ENCODE data around the gene RDM1.
"Not testable (repeated sequence)": the region's sequence is repeated elsewhere in the genome, so short reads cannot be mapped to it uniquely, and the experiment has no call there.

Gene RDM1

DNA sequence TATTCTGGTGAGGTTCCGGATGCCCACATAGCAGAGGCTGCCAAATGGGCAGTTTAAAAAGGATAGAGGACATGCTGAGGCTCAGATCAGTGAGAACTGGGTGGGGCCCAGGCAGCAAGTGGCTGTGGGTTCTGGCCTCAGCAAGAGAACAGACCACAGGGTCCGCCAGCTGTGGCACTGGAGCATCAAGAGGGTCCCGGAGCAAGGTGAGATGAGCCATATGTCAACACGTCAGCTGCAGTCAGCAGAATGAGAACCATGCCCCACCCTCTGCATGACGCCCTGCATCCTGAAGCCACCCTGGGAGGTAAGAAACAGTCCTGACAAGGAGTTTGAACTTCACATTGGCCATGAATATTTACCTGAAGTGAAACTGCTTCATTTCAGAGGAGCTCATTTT lies 30.3 kb downstream of the RDM1 start:
- no peak for DNase-seq (ENCODE audit: low read depth in 2 of 2)

- DNase-seq (ENCODE audit: low read depth in 2 of 2): no peak
Observed at GRCh38 chr17:35898283-35899070, 32.1 kb downstream of the RDM1 start.

DNA sequence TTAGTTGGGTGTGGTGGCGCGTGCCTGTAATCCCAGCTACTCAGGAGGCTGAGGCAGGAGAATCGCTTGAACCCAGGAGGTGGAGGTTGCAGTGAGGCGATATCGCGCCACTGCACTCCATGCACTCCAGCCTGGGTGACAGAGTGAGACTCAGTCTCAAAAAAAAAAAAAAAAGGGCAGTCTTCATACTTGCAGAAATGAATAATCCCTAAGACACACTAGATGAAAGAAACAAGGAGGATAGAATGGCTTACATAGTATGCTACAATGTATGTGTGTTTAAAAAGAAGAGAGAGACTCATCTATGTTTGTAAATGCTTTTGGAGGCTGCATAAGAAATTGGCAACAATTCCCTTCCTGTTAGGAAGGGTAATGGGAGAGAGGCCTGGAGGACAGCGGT lies 32.8 kb downstream of the RDM1 start:
- not testable (repeated sequence) for DNase-seq (ENCODE audit: low read depth in 2 of 2)

DNA sequence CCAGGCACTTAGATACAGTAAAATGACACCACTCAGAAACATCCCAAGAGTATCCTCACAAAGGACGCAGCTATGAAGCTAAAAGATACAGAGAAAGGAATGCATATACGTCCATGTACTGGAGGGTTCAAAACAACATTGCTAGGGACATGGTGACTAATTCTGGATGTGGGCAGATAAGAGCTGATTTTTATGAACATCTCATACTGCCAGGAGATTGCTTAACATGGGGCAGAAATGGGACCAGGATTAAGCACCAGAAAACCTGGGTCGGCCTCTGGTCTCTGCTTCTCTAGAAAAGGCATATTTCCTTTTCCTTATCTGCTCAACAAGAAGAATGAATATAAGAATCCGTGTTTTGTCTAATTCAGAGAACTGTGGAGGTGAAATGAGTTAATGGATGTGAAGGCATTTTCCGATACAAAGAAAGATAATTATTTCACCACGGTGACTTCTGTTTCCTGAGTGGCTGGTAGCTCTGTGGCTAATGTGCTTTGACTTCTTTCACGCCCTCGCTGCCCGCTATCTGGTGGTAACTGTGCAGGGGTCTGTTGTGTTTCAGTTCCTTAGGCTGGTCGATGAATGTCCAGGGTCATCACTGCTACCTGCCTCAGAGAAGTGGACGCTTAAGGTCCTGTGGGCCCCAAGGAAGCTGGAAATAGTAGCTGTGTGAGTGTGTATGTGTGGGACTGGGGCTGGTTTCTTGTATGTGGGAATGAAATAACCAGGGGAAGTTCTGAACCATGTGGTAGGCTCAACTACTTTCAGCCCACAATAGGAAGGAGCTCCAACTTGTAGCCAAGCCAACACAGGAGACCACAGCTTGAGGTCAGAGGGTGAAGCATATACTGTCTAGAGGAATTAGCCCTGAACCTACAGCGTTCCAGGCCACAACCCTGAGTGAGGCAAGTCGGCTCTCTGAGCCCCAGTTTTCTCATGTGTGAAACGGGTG lies 34.7 kb downstream of the RDM1 start:
- no peak for DNase-seq (ENCODE audit: low read depth in 2 of 2)

DNA sequence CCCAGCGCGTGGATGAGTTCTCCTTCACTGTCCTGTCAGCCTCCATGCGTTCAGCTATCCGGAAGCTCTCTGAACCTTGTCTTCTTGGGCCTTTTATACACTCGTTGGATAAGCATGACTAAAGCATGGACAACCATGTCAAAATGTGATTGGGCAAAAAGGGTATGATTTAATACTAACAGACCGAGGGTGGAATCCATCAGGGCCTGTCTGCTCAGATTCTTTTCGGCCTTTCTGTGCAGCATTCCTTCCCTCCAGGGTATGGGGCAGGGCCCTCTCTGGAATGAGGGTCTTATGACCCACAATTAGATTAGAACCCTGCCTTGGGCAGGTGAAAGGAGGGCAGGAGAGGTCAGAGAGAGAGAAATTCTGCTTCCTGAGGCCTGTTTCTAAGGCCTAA lies 36.4 kb downstream of the RDM1 start:
- DNase-seq (ENCODE audit: low read depth in 2 of 2): no peak

DNA sequence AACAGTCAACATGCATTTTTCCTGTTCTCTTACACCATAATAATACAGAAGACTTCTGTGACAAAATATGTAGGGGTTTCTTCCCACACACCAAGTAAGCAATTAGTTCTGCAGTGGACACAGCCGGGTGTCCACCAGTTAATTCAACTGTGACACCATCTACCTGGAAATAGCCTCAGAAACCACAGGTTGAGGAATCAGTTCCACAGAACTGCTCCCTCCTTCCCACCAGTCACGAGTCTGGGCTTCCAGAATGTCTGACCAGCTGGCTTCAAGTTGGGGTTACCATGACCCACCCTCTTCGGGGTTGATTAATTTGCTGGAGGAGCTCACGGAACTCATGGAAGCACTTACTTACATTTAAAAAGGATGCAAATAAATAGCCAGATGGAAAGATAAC lies 36.8 kb downstream of the RDM1 start:
- DNase-seq (ENCODE audit: low read depth in 2 of 2): no peak

DNA sequence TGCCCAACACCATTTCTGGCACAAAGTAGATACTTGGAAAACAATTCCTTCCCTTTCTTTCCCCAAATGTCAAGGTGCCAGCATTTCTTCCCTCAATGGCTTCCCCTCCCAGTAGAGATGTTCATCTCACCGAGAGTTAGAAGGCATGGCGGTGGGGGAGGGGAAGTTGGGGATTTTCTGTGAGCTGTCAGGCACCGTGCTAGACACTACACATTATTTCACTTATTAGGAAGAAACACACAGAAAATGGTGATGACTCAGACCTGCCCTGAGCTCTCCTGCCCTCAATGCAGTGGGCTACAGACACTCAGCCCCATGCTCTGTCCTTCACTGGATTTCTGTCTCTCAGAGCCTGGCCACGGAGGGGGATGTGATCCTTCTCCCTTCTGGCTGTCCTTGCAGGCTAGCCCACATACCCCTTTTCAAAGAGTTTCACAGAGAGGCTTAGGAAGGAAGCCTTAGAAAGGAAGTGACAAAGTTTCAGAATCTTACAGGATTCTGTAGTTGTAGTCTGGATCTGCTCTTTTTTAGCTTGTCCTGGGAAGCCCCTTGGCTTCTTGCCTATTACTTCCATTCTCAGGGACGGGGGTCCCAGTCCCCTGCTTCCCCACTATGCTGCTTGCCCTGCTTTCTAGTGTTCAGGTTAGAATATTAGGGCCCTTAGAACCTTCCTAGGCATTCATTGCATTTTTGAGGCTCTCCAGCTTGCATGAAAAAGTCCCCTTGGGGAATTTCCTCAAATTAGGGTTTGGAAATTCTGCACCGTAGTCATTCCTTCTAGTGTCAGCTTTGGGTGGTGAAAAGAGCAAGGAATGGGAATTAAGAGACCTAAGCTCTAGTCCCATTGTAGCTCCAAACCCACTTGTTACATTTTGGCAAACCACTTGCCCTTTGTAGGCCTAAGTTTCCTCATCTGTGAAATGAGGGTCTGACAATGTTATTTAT lies 38.2 kb downstream of the RDM1 start:
- peak; percentile 39 to 49 for DNase-seq (ENCODE audit: low read depth in 2 of 2)

- DNase-seq (ENCODE audit: low read depth in 2 of 2): no peak
Observed at GRCh38 chr17:35891269-35891668, 39.3 kb downstream of the RDM1 start.

DNA sequence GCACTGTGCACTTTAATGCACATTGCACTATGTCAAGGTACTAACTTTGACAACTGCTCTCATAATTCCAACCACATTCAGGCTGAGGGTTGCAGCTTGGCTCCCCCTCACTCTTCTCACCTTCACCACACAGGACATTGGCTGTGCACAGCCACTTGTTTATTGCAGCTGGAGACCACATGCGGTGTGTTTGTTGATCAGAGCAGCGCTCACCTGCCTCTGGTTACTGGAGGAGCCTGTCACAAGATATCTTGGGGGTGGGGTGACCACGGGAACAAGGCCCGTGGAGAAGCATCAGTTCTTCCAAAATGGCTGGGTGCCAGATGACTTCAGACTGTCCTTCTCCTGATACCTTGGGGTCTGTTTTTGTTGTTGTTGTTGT lies 39.8 kb downstream of the RDM1 start:
- DNase-seq (ENCODE audit: low read depth in 2 of 2): no peak

DNA sequence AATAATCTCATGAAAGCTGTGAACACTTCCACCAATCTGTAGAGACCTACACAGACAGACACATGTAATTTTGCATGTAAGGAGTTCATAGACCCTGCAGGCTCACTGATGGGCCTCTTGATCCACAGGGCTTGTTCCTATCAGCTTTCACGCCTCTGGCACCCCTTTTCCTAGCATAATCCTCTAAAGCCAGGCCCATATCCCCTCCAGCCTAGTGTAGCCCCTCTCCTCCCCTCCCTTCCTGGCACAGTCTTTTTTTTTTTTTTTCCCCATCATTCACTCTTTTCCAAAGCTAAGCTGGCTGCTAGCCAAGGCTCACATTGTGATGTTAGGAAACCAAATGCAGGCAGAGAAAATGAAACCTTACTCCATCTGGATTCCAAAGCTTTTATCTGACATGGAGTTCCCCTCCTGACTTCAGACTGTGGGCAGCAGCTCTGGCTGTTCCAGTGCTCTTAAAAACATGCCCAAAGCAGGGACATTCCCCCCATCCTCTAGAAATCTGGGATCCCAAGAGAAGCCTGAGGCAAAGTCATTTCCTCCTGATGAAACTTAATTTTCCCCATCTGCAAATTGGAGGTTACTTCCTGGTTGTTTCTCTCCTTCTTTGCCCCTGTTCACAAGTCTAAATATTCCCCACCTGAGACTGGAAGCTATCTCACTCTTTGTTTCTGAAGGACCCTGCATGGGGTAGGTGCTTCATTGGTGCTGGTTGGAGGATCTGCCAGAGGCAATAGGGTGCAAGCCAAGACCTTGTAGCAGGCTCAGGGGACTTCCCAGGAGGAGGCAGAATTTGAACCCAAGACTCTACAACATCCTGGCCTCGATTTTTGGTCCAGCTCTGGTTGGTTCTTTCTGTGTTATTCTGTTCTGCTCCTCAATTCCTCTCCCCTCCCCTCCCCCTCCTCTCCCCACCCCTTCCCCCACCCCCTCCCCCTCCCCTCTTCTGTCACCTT lies 40.5 kb downstream of the RDM1 start:
- no peak for DNase-seq (ENCODE audit: low read depth in 2 of 2)

GRCh38 chr17:35889241-35889640 lies 41.3 kb downstream of the RDM1 start:
- DNase-seq (ENCODE audit: low read depth in 2 of 2): no peak

DNA sequence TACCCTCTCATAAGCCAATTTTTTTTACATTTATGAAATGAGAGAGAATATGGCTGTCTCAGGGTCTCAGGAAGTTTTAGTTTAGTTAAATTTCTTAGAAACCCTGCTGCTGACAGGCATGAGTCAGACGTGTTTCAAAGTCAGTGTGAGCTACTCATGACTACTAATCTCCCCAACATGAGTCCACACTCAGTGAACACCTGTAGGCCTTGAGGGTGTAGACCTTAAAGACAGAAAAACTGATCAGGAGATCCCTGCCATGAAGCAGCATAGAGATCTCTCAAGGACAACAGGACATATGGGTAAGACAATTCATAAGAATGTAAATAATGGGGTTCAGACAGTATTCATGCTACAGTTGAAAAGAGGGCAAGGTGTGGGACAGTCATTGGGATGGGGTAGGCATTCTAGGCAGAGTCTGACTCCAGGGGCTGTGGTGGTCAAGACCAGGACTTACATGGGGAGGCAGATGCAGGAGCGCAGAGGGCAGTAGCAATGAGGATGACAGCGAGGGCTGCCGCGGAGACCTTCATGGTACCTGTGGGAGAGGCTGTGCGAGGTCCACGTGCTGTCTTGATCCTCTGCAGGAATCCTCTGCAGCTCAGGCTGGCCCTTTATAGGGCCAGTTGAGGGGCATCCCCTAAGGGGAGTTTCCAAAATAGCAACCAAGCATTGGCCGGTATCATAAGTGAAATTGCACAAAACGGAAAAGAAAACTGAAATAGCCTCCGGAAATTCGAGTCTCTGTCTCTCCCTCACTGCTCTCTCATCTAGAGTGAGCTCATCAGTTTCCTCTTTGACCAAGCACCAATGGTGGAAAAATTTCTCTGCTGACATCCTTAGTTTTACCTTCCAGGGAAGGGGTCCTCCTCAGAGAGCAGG lies 50.6 kb downstream of the RDM1 start, which contains the start of gene CCL5:
Gene CCL5, minus strand, starts transcription at position 588 of the 882 bp plus-strand sequence.
- no peak for DNase-seq (ENCODE audit: low read depth in 2 of 2)

DNA sequence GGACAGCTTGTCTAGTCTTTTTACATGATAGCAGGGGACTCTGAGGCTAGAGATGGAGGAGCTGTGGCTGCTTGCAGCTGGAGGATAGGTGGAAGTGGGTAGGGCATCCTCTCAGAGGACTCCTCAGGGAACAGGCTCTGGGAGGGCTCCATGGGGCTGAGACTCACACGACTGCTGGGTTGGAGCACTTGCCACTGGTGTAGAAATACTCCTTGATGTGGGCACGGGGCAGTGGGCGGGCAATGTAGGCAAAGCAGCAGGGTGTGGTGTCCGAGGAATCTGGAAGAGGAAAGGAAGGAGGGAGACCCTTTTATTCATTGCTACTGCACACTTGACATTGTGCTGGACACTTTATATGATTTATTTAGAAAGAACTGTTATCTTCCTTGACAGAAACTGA lies 52.2 kb downstream of the RDM1 start:
- DNase-seq (ENCODE audit: low read depth in 2 of 2): no peak

DNA sequence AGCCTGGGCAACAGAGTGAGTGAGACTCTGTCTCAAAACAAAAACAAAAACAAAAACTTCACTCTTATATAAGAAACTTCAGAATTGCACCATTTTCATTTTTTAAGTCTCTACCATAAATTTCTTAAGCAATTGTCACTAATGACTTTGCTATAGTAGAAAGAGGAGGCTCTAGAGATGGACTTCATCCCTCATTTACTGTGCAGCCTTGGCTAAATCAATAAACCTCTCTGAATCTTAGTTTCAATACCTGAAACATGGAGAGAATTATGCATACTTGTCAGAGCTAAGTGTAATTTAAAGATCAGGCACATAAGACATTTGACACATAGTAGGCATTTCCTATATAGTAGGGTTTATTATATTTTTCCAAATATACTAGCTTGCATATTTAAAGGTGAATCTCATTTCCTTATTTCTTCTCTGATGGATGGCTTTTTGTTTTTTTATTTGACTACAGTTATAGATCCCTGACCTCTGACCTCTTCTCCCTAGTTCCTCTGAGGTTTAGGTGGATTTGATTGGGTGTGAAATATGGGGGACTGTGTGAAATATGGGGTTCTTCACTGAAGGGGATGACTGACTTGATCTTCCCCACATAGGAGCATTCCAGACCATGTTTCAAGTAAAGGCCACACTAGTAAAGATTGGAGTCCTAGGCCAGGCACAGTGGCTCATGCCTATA lies 53.1 kb downstream of the RDM1 start:
- no peak for DNase-seq (ENCODE audit: low read depth in 2 of 2)

DNA sequence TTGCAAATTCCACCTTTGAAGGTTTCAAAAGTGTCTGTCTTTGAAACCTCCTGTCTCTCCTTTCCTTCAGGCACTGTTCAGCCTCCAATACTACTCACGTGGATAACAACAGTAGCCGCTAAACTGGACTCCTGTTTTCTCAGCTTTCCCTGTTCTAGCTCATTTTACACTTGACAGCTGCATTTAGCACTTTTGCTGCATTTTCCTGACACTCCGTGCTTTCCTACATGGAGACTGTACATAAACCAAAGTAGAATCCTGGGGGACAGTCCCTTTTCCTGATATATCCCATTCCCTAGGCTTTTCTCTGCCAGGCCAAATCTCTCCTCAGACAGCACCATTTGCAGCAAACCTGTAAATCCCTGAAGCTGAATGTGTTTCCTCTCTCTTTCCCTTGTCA lies 54.0 kb downstream of the RDM1 start:
- DNase-seq (ENCODE audit: low read depth in 2 of 2): no peak

GRCh38 chr17:35875800-35876139 lies 54.8 kb downstream of the RDM1 start:
- no peak for DNase-seq (ENCODE audit: low read depth in 2 of 2)

- DNase-seq (ENCODE audit: low read depth in 2 of 2): no peak
Observed at GRCh38 chr17:35875072-35875799, 55.3 kb downstream of the RDM1 start.

DNA sequence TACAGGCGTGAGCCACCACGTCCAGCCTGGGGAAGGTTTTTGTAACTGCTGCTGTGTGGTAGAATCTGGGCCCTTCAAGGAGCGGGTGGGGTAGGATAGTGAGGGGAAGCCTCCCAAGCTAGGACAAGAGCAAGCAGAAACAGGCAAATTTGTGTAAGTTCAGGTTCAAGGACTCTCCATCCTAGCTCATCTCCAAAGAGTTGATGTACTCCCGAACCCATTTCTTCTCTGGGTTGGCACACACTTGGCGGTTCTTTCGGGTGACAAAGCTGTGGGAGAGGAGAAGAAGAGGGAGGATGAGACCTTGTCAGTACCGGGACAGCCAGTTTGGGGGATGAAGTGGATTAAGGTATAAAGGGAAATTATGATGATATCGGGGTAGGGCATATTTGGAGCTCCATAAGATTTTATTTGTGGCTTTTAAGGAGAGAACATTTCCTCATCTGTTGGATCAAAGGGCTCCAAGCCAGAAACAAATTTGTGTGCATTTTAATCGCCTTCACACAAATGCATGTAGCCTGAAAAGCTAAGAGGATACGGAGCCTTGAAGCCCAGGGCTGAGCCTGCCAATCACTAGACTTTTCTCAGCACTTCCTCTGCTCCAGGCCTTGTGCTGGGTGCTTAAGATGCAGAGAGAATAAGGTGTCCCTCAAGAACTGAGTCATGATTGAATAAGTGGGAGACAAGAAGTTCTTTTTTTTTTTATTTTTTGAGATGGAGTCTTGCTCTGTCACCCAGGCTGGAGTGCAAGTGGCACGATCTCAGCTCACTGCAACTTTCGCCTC lies 58.2 kb downstream of the RDM1 start:
- no peak for DNase-seq (ENCODE audit: low read depth in 2 of 2)
